ENCODE data around the gene SMIM8.
A peak's percentile ranks its signal among the peaks of the same experiment; 100 is the strongest.

Gene SMIM8

GRCh38 chr6:87336367-87336766, 14.0 kb downstream of the SMIM8 start:
- DNase-seq (ENCODE audit: low spot score) = no peak

DNA sequence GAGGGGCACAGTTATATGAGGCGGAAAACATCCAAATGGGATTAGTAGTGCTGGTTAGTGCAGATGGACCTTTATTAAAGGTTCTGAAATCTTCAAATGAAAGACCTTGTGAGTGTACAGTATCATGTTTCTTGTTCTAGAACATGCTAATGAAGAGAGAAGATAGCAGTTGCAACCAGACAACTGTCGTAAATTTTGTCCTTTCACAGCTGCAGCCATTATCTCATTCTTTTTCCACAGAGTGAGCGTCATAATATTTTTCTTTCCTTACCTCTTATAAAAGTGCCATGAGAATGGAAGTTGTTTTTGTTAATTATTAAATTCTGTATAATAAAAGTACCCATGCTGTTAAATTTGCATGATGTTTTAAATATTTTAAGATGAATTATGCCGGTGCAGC, 17.8 kb downstream of the SMIM8 start:
- DNase-seq (ENCODE audit: low spot score) = no peak

DNA sequence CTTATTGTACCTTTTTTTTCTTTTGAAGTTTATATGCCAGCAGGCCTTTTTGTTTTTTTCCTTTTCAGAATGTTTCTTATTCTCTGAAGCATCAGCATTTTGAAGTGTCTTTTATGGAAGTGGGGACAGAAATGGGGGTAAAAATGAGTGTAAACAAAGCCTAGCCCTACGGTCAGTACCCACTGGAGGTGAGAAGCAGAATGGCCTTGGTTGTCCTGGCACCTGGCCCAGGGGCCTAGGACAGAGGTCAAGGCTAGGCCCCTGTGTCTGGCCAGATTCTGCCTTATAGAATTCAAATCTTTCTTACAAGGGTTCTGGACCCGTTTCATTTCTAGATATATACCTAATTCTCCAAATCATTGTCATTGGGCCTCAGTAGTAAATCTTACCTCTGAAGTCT, 18.8 kb downstream of the SMIM8 start:
- DNase-seq (ENCODE audit: low spot score) = no peak

DNA sequence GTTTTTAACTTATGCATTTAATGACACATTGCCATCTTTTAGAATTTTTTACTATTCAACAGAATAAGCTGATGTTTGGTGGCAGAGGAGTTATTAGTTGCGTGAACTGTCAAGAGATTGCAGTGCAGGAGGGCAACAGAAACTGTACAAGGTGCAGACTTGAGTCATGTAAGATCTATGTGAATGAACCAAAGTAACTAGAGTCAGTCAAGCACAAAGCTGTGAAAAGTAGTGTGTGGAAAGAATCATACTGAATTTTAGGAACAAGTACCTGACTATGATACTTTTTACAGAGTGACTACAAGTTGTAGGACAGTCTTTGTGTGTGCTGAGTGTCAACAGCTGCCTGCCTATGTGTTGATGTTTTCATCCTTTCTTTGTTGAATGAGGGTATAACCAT, 19.5 kb downstream of the SMIM8 start:
- DNase-seq (ENCODE audit: low spot score) = no peak

DNA sequence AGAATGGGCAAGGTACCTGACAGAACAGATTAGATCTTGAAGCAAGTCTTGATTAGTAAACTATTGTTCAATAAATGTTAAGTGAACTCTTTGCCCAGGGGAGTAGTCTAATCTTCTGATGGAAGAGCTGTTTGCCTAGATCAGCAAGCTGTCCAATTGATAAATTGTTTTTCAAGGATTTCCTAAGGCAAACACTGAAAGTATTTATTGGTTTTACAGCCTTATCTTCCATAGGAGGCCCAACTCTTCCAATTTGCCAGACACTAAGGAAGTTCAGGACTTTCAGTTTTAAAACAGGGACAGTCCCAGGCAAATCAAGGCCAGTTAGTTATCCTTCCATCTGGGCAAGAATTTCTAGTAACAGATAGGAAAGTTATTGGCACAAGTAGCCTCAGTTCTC, 20.4 kb downstream of the SMIM8 start:
- peak; percentile 29 for DNase-seq (ENCODE audit: low spot score)

GRCh38 chr6:87344731-87345130, 22.3 kb downstream of the SMIM8 start, which contains the start of gene C6orf163:
Gene C6orf163 (plus strand): TSS chr6:87344813. CDS start chr6:87345100, 287 bp downstream.
- no peak for DNase-seq (ENCODE audit: low spot score)

DNA sequence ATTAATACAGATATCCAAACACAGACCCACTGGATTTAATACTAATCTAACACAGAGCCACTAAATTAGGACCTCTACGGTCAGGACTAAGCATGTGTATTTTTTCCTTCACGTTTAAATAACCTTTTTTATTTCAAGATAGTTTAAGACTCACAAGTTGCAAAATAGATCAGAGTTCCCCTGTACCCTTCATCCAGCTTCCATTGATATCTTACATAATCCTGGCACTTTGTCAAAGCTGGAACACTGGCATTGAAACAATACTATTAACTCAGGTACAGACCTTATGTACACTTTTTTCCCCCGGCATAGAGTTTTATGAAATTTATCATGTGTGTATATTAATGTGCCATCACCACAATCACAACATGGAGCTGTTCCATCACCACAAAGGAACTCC, 24.3 kb downstream of the SMIM8 start:
- no peak for DNase-seq (ENCODE audit: low spot score)

DNA sequence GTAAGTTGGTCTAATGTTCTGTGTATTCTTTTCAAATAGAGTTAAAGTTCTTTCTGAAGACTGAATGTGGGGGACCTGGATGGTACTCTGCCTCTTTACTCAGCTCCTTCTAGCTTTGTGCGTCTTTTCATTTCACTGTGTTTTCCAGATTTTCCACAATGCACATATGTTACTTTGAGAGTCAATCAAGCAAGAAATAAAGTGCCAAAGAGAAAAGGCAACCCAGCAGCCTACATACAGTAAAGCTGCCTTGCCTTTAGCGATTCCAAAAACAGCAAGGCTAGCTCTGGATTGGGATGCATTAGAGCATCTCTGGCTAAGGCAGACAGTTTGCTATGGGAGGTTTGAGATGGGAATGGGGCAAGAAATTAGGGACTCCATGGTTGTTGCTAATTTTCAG, 27.5 kb downstream of the SMIM8 start:
- no peak for DNase-seq (ENCODE audit: low spot score)

- DNase-seq (ENCODE audit: low spot score) = no peak
Observed at GRCh38 chr6:87350516-87350915, 28.1 kb downstream of the SMIM8 start.

DNA sequence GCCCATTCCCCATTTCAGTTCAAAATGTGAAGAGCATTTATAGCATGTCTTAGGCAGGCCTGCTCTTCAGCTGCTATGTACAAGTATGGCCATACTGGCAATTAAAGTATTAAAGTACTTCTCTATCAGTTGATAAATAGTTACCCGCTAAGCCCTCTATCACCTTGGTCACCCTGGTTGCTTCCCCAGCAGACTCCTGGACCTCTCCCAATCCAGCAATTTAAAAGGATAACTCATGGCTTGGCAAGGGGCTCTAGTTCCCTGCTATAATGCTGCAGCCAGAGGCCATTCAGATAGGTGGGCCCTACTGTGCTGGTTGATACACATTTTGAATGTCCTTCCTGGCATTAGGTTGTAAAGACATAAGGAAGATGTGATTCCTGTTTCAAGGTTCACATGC, 29.2 kb downstream of the SMIM8 start:
- DNase-seq (ENCODE audit: low spot score) = no peak

DNA sequence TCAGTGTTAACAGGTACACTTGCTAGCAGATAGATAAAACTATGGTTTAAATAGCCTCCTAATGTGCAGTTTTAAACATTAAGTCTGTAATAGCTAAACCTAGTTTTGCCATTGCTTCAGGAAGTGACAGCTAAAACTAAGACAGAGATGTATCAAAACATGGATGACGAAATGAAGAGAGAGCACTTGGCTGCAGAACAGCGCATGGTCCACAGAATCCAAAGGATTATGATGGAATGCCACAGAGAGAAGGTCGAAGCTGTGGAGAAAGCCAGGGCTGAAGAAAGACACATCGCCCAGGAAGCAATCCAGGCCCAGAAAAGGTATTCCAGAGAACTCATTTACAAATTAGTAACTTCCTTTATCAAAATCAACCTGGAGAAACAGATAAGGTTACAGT, 33.8 kb downstream of the SMIM8 start:
- no peak for DNase-seq (ENCODE audit: low spot score)

DNA sequence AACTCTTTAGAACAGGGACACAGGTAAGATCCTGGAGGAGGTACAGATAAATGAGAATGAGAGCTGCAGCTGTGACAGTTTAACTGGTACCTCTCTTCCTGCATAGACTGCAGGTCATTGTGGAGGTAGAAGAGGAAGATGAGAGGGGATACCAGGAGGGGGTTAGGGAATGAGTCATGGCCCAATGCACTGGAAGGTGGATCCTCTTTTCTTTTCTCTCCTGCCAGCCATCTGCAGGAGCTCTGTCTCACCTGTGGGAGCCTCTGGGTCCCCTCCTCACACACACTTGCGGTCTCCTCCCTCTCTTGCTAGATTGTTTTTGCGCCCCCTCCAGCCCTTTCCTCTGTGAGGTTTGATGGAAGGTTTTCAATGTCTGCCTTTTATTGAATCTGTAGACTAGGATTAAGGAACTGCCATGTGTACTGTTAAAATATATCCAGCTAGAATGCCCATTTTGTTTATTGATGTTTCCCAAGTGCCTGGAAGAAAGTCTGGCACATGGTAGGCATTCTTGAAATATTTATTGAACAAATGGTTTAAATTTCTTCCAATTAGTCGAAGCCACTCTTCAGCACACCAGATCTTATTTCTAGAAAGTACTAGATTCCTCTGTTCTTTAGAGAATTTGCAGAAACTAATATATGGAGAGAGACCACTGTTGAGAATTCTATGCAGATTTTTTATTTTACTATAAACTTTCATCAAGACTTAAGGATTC, 35.2 kb downstream of the SMIM8 start:
- DNase-seq (ENCODE audit: low spot score) = no peak

GRCh38 chr6:87364602-87365252, 42.3 kb downstream of the SMIM8 start:
- DNase-seq (ENCODE audit: low spot score) = no peak

GRCh38 chr6:87366072-87366827, 43.9 kb downstream of the SMIM8 start:
- no peak for DNase-seq (ENCODE audit: low spot score)

DNA sequence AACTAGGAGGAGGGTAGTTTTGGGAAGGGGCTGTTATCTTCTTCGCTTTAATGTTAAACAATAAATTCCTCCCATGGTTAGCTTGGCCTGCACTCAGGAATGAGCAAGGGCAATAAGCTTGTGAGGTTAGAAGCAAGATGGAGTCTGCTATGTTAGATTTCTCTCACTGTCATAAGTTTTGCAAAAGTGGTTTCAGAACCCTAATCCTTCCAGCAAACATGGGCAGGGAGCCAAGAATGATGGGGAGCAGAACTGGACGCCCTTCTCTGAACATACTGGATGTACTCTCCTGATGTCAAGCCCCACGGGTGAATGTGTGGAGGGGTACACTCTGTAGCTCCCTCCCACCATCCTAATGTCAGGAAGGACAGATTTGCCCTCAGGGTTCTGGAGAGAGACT, 44.5 kb downstream of the SMIM8 start:
- no peak for DNase-seq (ENCODE audit: low spot score)

GRCh38 chr6:87373377-87373776, 51.0 kb downstream of the SMIM8 start:
- DNase-seq (ENCODE audit: low spot score) = no peak

- DNase-seq (ENCODE audit: low spot score) = no peak
Observed at GRCh38 chr6:87375315-87375714, 52.9 kb downstream of the SMIM8 start.

GRCh38 chr6:87376643-87377042, 54.3 kb downstream of the SMIM8 start:
- no peak for DNase-seq (ENCODE audit: low spot score)

DNA sequence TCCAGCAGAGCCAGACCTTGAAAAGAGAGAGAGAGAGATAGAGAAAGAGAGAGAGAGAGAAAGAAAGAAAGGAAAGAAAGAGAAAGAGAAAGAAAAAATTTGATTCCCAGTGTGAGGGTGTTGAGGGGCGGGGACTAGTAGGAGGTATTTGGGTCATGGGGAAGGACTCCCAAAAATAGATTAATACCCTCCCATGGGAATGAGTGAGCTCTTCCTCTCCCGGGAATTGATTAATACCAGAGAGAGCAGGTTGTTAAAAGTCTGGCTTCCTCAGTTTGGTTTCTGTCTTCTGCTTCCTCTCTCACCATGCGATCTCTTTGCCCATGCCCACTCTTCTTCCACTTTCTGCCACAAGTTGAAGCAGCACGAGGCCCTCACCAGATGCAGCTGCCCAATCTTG, 56.6 kb downstream of the SMIM8 start:
- no peak for DNase-seq (ENCODE audit: low spot score)

- DNase-seq (ENCODE audit: low spot score) = no peak
Observed at GRCh38 chr6:87382861-87383260, 60.5 kb downstream of the SMIM8 start.

DNA sequence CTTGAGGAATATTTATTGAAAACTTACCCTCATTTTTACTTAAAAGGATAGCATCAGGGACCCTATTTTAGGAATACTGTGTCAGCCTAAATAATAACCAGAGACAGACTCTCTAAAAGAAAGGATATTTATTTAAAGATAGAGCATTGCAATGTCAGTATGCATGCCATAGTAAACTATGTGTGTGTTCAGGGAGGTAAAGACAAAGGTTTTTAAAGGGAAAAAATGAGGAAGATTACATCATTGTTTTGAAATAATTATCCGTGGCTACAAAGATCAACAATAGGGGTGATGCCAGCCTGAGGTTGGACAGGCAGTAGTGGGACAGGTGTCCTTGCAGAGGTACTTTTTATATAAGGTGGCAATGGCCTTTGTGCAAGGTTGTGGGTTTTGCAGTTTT, 61.6 kb downstream of the SMIM8 start:
- DNase-seq (ENCODE audit: low spot score) = no peak

DNA sequence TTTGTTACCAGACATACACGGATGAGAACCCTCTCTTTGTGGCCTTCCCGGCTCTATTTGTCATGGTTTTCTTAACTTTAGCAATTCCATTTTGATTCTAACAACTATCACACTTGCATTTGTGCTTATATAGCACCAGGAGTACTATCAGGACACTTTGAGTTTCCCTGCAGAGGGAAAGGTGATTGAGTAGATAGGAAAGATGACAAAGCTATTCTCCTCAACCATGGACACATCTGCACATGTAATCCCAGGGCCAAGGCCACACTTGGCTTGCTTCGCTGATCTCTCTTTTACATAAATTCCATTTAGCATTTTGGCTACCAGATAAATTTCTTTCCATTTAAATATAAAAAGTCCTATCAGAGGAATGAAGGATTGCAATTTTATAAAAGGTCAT, 62.1 kb downstream of the SMIM8 start:
- DNase-seq (ENCODE audit: low spot score) = no peak

DNA sequence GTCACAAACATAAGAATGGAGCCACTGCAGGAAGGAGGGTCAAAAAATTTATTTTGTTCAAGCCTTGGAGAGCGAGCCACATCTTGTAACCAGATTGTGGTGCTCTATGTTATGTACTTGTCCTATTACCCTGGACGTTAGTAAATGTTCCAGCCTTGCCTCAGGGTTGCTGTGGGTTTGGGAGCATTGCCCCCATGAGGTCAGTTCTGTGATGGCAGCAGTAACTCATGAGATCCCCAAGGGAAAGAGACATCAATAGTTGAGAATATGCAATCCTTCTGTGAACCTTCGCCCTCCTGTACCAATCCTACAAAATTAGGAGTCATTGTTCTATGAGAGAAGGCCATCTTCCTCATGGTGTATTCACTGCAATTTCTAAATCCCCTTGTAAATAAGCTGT, 68.9 kb downstream of the SMIM8 start:
- DNase-seq (ENCODE audit: low spot score) = peak; percentile 63

Measured in HuH-7 (cell line).